Dendritic cell treated with granulocyte-macrophage colony-stimulating factor and Interleukin-4, amounts not matched to agents 40 ng/mL and 50 ng/mL, for 4 days (primary cell): Measurements from ENCODE around the gene TLE3.
A peak's percentile ranks its signal among the peaks of the same experiment; 100 is the strongest.
"Not testable (repeated sequence)": the region's sequence is repeated elsewhere in the genome, so short reads cannot be mapped to it uniquely, and the experiment has no call there.

Source experiments
- H3K27ac Mint-ChIP-seq: one replicate; pipeline ENCODE4 v1.8.0; 2022; ENCODE audit warnings: mild to moderate bottlenecking, mixed read lengths
- H3K27me3 Mint-ChIP-seq: one replicate; pipeline ENCODE4 v1.8.0; 2022; ENCODE audit warnings: mild to moderate bottlenecking, mixed read lengths
- H3K36me3 Mint-ChIP-seq: one replicate; pipeline ENCODE4 v1.8.0; 2022; ENCODE audit warnings: low read depth, mixed read lengths
- H3K4me1 Mint-ChIP-seq: one replicate; pipeline ENCODE4 v1.8.0; 2022; ENCODE audit warnings: low read depth, mixed read lengths
- H3K4me3 Mint-ChIP-seq: one replicate; pipeline ENCODE4 v1.8.0; 2022; ENCODE audit warnings: mild to moderate bottlenecking, moderate library complexity, mixed read lengths
- H3K9me3 Mint-ChIP-seq: one replicate; pipeline ENCODE4 v1.8.0; 2022; ENCODE audit warnings: mixed read lengths
- intact Hi-C: fragments of 100-400 bp; cut with micrococcal nuclease; formaldehyde crosslinking; loops from one replicate; pipeline ENCODE4 v1.15.0; 2022

Gene TLE3

DNA sequence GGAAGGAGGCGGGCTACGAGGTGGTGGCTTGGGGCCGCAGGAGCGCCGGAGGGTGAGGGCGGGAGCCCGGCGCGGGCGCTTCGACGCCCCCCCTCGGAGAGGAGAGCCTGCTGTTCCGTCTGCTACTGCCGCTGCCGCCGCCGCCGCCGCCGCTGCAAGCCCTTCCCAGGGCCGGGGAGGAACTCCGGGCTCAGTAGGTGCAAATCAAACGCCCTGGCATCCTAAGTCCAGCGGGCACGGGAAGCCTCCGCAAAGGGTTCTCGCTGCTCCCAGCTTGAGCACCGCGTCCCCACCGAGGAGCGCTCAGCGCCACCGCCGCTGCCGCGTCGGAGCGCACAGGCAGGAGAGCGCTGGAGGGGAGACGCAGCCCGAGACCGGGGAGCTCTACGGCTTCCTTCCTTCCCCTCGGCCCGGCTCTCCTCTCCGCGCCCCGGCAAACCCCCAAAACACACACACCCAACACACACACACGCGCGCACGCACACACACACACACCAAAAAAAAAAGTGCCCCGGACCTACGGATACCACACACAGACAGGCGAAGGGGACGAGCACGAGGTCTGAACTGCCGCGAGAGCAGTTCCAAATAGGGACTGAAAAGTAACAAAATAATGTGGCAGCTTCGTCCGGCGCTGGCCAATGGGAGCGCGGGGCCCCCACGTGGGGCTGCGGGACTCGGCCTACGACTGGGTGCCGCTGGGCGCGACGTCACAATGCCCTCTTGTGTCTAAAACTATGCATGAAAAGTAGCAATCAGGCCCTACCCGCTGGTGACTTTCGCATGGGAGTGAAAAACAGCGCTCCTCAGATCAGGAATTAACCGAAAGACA is at the start of gene TLE3:
TSS of gene TLE3 (minus strand) at position 597 of the 832 bp plus-strand sequence. CDS start 1,119 bp downstream, outside the sequence.
- peaks cover 52% of the 10 kb centered on the region for H3K36me3 Mint-ChIP-seq
- no peaks in the 10 kb centered on the region for H3K9me3 Mint-ChIP-seq
- H3K4me3 Mint-ChIP-seq: peak within 1 kb of the TSS; percentile 96
- peaks cover 29% of the 10 kb centered on the region for H3K27me3 Mint-ChIP-seq
- intact Hi-C loops: loop anchor here (5.0 to 10.0 kb wide), 5 partner anchors 165 to 523 kb away; no protein-coding TSS in a partner anchor
- H3K4me1 Mint-ChIP-seq: peaks cover 71% of the 10 kb centered on the region
- peak within 1 kb of the TSS; percentile 98 for H3K27ac Mint-ChIP-seq

- Mint-ChIP-seq H3K27ac (no peak overlapping the region), H3K4me1 (peaks cover 62% of the 10 kb centered on the region), H3K36me3 (no peaks in the 10 kb centered on the region), H3K9me3 (no peaks in the 10 kb centered on the region), H3K4me3 (no peak overlapping the region), H3K27me3 (peaks cover 67% of the 10 kb centered on the region)
- intact Hi-C loops: loop anchor here (10.0 kb wide), 1 partner anchor 118 kb away; no protein-coding TSS in a partner anchor
Measured at GRCh38 chr15:70147178-70147760, 49.6 kb upstream of the TLE3 start.

- no peaks in the 10 kb centered on the region for H3K36me3 Mint-ChIP-seq
- H3K4me1 Mint-ChIP-seq: peaks cover 62% of the 10 kb centered on the region
- peaks cover 67% of the 10 kb centered on the region for H3K27me3 Mint-ChIP-seq
- H3K9me3 Mint-ChIP-seq: no peaks in the 10 kb centered on the region
- intact Hi-C loops: loop anchor here (10.0 kb wide), 1 partner anchor 118 kb away; no protein-coding TSS in a partner anchor
- no peak overlapping the region for H3K27ac Mint-ChIP-seq
- H3K4me3 Mint-ChIP-seq: no peak overlapping the region
Measured at GRCh38 chr15:70146771-70147170, 49.1 kb upstream of the TLE3 start.

- peaks cover 1% of the 10 kb centered on the region for H3K9me3 Mint-ChIP-seq
- no peak overlapping the region for H3K4me3 Mint-ChIP-seq
- H3K4me1 Mint-ChIP-seq: peaks cover 63% of the 10 kb centered on the region
- intact Hi-C loops: loop anchor here (10.0 kb wide), 1 partner anchor 119 kb away; no protein-coding TSS in a partner anchor
- no peaks in the 10 kb centered on the region for H3K36me3 Mint-ChIP-seq
- no peak overlapping the region for H3K27ac Mint-ChIP-seq
- peaks cover 67% of the 10 kb centered on the region for H3K27me3 Mint-ChIP-seq
Measured at GRCh38 chr15:70146162-70146561, 48.4 kb upstream of the TLE3 start.

- Mint-ChIP-seq H3K27me3 (peaks cover 67% of the 10 kb centered on the region), H3K4me1 (peaks cover 69% of the 10 kb centered on the region), H3K4me3 (no peak overlapping the region)
Measured at GRCh38 chr15:70145261-70145660, 47.5 kb upstream of the TLE3 start.

GRCh38 chr15:70142322-70143191 is 44.8 kb upstream of the TLE3 start:
- intact Hi-C loops: loop anchor here (5.0 to 10.0 kb wide), 2 partner anchors 122 to 370 kb away; no protein-coding TSS in a partner anchor
- H3K4me1 Mint-ChIP-seq: peaks cover 66% of the 10 kb centered on the region
- peaks cover 63% of the 10 kb centered on the region for H3K27me3 Mint-ChIP-seq
- no peaks in the 10 kb centered on the region for H3K36me3 Mint-ChIP-seq
- H3K27ac Mint-ChIP-seq: peak overlapping the region; percentile 56
- H3K9me3 Mint-ChIP-seq: peaks cover 7% of the 10 kb centered on the region
- peak overlapping the region; percentile 55 for H3K4me3 Mint-ChIP-seq

More at GRCh38 chr15:70145261-70145660, 47.5 kb upstream of the TLE3 start:
- H3K36me3 Mint-ChIP-seq: no peaks in the 10 kb centered on the region
- intact Hi-C loops: loop anchor here (10.0 kb wide), 1 partner anchor 120 kb away; no protein-coding TSS in a partner anchor
- peaks cover 7% of the 10 kb centered on the region for H3K9me3 Mint-ChIP-seq
- H3K27ac Mint-ChIP-seq: no peak overlapping the region

DNA sequence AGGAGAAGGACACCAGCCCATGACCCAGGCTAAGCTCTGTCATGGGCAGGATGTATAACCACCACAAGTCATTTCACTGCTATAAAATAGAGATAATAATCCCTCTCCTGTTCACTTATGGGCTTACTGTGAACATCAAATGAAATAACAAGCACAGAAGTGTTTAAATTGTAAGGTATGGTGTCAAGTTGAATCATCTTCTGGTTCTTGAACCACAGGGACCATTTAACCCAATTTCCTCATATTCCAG is 44.3 kb upstream of the TLE3 start:
- peak overlapping the region; percentile 56 for H3K27ac Mint-ChIP-seq
- peaks cover 57% of the 10 kb centered on the region for H3K27me3 Mint-ChIP-seq
- H3K36me3 Mint-ChIP-seq: no peaks in the 10 kb centered on the region
- peaks cover 61% of the 10 kb centered on the region for H3K4me1 Mint-ChIP-seq
- no peak overlapping the region for H3K4me3 Mint-ChIP-seq
- H3K9me3 Mint-ChIP-seq: peaks cover 7% of the 10 kb centered on the region
- intact Hi-C loops: loop anchor here (5.0 to 10.0 kb wide), 2 partner anchors 123 to 370 kb away; no protein-coding TSS in a partner anchor

- Mint-ChIP-seq H3K4me1 (peaks cover 60% of the 10 kb centered on the region), H3K27ac (peak overlapping the region; percentile 56), H3K9me3 (peaks cover 7% of the 10 kb centered on the region), H3K4me3 (peak overlapping the region; percentile 48), H3K36me3 (no peaks in the 10 kb centered on the region), H3K27me3 (peaks cover 54% of the 10 kb centered on the region)
- intact Hi-C loops: loop anchor here (2.0 to 10.0 kb wide), 3 partner anchors 41 to 371 kb away; no protein-coding TSS in a partner anchor
Measured at GRCh38 chr15:70141376-70142071, 43.8 kb upstream of the TLE3 start.

GRCh38 chr15:70140543-70141375 is 43.0 kb upstream of the TLE3 start:
- Mint-ChIP-seq H3K36me3 (no peaks in the 10 kb centered on the region), H3K4me1 (peaks cover 60% of the 10 kb centered on the region), H3K27ac (peak overlapping the region; percentile 56), H3K4me3 (peak overlapping the region; percentile 48), H3K27me3 (peaks cover 46% of the 10 kb centered on the region), H3K9me3 (peaks cover 7% of the 10 kb centered on the region)
- intact Hi-C loops: loop anchor here (2.0 to 10.0 kb wide), 3 partner anchors 40 to 372 kb away; no protein-coding TSS in a partner anchor

- H3K27ac Mint-ChIP-seq: peak overlapping the region; percentile 32
- no peaks in the 10 kb centered on the region for H3K36me3 Mint-ChIP-seq
- intact Hi-C loops: loop anchor here (2.0 to 10.0 kb wide), 3 partner anchors 39 to 372 kb away; no protein-coding TSS in a partner anchor
- H3K4me1 Mint-ChIP-seq: peaks cover 57% of the 10 kb centered on the region
- peaks cover 7% of the 10 kb centered on the region for H3K9me3 Mint-ChIP-seq
- peaks cover 46% of the 10 kb centered on the region for H3K27me3 Mint-ChIP-seq
- H3K4me3 Mint-ChIP-seq: no peak overlapping the region
Measured at GRCh38 chr15:70140025-70140542, 42.4 kb upstream of the TLE3 start.

GRCh38 chr15:70137967-70138366 is 40.2 kb upstream of the TLE3 start:
- Mint-ChIP-seq H3K27ac (no peak overlapping the region), H3K4me3 (no peak overlapping the region), H3K9me3 (peaks cover 7% of the 10 kb centered on the region), H3K4me1 (peaks cover 36% of the 10 kb centered on the region), H3K27me3 (peaks cover 42% of the 10 kb centered on the region), H3K36me3 (no peaks in the 10 kb centered on the region)
- intact Hi-C loops: no loop called here

- not testable (repeated sequence) for H3K27ac Mint-ChIP-seq
Measured at GRCh38 chr15:70137021-70137420, 39.3 kb upstream of the TLE3 start.

More at GRCh38 chr15:70137021-70137420, 39.3 kb upstream of the TLE3 start:
- H3K9me3 Mint-ChIP-seq, H3K4me3 Mint-ChIP-seq, intact Hi-C loops, H3K36me3 Mint-ChIP-seq: not testable (repeated sequence)
- Mint-ChIP-seq H3K27me3 (peaks cover 46% of the 10 kb centered on the region), H3K4me1 (peaks cover 27% of the 10 kb centered on the region)
